PFSK-1 (cell line): Measurements from ENCODE around the gene OIT3.

Experiments used
- POLR2AphosphoS5 ChIP-seq: IDR thresholded peaks from 2 replicates; pipeline ENCODE4 v1.6.1; 2012; ENCODE audit warnings: low read depth, mild to moderate bottlenecking, control low read depth, low read length, moderate library complexity
- TAF1 ChIP-seq: IDR thresholded peaks from 2 replicates; pipeline ENCODE4 v1.6.1; 2012; ENCODE audit warnings: low read length, control low read depth, borderline replicate concordance; ENCODE audit not compliant: insufficient read depth
- TF ChIP-seq, protein P1 (sequence below), 2 experiments: IDR thresholded peaks; 2 replicates each; pipeline versions ENCODE4 v1.6.1 to v1.8.0; 2011 to 2012; ENCODE audit warnings: low read depth in 2 of 2, low read length in 2 of 2, control low read depth in 1 of 2, inconsistent platforms in 1 of 2, mild to moderate bottlenecking in 1 of 2, moderate library complexity in 1 of 2; ENCODE audit not compliant: insufficient read depth in 1 of 2

DNA sequence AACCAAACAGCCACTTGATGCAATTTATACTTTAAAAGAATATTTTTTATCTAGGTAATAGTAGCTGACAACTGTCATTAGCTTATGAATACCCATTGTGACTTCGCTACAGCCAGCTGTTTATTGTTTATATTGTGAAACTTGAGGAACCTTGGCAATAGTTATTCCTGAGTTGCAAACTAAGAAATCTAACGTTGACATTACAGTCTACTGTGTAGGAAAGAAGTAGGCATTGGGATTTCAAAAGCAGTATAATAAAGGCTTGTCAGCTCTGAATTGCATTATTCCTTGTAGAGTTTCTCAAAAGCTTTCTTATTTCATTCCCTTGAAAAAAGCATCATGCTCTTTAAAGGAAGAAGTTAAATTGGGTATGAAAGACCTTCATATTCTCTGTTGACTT is 42.7 kb upstream of the OIT3 start:
- TF ChIP-seq POLR2AphosphoS5 (no peak), TAF1 (no peak)
- TF ChIP-seq, protein P1, sequence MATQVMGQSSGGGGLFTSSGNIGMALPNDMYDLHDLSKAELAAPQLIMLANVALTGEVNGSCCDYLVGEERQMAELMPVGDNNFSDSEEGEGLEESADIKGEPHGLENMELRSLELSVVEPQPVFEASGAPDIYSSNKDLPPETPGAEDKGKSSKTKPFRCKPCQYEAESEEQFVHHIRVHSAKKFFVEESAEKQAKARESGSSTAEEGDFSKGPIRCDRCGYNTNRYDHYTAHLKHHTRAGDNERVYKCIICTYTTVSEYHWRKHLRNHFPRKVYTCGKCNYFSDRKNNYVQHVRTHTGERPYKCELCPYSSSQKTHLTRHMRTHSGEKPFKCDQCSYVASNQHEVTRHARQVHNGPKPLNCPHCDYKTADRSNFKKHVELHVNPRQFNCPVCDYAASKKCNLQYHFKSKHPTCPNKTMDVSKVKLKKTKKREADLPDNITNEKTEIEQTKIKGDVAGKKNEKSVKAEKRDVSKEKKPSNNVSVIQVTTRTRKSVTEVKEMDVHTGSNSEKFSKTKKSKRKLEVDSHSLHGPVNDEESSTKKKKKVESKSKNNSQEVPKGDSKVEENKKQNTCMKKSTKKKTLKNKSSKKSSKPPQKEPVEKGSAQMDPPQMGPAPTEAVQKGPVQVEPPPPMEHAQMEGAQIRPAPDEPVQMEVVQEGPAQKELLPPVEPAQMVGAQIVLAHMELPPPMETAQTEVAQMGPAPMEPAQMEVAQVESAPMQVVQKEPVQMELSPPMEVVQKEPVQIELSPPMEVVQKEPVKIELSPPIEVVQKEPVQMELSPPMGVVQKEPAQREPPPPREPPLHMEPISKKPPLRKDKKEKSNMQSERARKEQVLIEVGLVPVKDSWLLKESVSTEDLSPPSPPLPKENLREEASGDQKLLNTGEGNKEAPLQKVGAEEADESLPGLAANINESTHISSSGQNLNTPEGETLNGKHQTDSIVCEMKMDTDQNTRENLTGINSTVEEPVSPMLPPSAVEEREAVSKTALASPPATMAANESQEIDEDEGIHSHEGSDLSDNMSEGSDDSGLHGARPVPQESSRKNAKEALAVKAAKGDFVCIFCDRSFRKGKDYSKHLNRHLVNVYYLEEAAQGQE (IDR thresholded peaks at IDR 0.05; ENCODE audit: insufficient read depth in 1 of 2, low read depth in 2 of 2, low read length in 2 of 2): no peak
